Measurements from ENCODE around the gene CNRIP1.
A peak's percentile ranks its signal among the peaks of the same experiment; 100 is the strongest.
"Not testable (repeated sequence)": the region's sequence is repeated elsewhere in the genome, so short reads cannot be mapped to it uniquely, and the experiment has no call there.

Gene CNRIP1

DNA sequence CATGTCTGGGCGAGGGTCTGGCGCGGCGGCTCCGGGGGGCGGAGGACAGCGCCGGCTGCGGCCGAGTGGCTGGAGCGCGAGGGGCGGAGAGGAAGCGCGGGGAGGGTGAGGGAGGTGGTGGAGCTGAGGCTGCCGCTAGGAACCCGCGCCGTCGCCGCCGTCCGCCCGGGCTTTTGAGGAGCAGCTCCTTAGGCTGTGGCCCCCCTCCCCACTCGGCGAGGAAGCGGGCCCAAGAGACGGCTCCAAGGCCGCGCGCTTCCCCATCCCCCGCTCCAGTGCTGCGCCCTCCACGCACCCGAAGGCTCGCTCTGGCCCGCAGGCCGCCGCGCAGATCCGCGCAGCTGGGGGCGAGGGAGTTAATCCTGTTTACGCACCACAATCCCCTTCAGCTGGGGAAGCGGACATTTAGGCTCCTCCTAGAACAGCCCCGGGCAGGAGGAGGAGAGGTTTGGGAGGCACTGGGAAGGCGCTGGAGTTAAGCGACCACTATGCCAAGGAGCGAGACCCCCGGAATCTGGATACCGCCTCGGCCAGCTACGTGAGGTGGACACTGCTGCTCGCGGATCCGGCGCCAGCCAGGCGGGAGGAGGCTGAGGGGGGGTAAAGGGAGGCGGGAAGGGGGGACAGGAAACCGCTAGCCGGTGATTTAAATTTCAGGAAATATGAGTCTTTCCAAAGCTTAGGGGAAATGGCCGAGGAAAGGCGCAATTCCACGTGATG lies at the start of gene CNRIP1:
TSS of gene CNRIP1 (minus strand) at position 552 of the 720 bp plus-strand sequence. CDS start at position 3, 549 bp downstream.
- peak; percentile 82 for DNase-seq

DNA sequence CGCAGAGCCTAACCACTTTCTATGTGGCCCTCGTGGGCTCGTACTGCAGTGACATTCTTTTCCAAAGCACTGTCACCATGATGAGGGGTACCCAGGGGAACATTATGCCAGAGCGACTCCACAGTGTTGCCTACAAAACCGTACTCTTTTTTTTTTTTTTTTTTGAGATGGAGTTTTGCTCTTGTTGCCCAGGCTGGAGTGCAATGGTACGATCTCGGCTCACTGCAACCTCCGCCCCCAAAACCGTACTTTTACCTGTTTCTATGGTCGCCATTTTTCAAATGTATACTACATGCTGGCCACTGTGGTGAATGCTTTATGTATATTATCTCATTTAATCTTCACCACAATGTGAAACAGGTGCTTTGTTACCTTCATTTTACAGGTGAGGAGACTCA lies 49.6 kb upstream of the CNRIP1 start:
- no peak for DNase-seq

DNA sequence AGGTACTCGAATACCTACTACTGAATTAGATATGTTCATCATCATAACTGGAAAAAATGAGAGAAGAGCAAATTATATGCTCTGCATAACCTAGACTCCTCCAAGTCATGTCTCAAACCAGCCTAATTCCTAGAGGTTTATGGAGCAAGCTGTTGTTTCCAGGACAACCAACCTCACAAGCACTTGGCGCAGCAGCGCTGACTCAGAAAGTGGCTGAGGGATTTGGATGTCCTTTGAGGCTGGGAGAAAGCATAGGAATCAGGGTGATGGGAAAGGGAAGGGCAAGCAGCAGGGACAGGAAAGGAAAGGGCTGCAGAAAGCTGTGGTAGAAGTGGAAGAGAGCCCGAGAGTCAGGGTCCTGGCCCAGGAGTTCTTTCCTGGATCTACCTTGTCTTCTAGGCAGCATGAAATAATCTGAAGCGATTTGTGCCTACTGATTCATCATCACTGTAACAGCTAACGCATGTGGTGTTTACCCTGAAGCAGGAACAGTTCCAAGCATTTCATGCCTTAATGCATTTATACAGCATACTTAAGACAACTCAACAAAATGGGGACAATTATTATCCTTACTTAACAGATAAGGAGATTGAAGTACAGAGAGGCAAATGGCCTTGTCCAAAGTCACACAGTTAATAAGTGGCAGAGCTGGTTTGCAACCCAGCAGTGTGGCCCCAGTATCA lies 49.0 kb upstream of the CNRIP1 start:
- DNase-seq = no peak

GRCh38 chr2:68367953-68368653 lies 48.4 kb upstream of the CNRIP1 start:
- DNase-seq = no peak

- no peak for DNase-seq
Observed at GRCh38 chr2:68366083-68366560, 46.4 kb upstream of the CNRIP1 start.

- DNase-seq = no peak
Observed at GRCh38 chr2:68365087-68365486, 45.3 kb upstream of the CNRIP1 start, which contains the start of gene PLEK. Gene PLEK, plus strand, starts transcription at chr2:68365282. Its CDS starts 70 bp downstream, at chr2:68365352.

DNA sequence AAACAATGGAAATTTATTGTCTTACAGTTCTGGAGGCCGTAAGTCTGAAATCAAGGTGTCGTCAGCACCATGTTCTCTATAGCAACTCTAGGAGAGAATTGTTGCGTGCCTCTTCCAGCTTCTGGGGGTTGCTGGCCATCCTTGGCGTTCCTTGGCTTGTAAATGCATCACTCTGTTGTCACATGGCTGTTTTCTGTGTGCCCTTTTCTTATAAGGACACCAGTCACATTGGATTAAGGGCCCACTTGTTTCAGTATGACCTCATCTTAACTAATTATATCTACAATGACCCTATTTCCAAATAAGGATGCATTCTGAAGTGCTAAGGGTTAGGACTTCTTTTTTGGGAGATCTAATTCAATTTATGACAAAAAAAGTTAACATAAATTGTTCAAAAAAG lies 44.0 kb upstream of the CNRIP1 start:
- no peak for DNase-seq

DNA sequence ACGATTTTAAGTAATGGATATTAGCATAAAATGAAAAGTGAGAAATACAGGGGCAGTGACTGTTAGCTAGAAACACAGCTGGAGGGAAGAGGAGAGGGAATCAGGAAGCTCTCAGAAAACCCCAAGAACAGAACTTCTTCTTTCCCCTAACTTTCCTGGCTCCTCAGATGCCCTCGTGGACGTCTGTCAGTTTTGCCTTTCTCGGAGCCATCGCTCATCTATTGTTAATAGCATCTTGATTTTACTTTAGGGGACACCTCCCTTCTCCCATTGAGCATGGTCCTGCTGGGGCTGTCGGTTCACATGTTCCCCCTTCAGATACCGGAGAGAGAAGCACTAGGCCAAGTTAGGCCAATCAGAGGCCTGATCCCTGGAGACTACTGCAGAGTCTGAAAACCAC lies 43.0 kb upstream of the CNRIP1 start:
- DNase-seq = no peak

DNA sequence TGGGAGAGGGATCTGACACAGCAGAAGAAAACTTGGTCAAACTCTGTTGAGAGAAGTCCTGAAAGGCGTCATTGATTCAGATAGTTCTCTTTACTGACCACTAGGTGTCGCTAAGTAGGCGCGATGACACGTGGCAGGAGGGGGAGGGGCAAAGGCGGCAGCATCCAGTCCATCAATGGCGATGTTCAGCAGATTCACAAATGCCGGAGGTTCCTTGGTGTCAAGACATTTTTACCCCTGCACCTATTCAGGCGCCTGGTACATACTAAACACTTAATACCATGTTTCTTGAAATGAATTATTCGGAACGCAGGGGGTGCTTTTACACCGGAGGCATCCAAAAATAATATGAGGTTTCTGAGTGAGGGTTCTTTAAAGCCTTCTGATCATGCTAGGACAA lies 42.3 kb upstream of the CNRIP1 start:
- DNase-seq = peak; percentile 87

DNA sequence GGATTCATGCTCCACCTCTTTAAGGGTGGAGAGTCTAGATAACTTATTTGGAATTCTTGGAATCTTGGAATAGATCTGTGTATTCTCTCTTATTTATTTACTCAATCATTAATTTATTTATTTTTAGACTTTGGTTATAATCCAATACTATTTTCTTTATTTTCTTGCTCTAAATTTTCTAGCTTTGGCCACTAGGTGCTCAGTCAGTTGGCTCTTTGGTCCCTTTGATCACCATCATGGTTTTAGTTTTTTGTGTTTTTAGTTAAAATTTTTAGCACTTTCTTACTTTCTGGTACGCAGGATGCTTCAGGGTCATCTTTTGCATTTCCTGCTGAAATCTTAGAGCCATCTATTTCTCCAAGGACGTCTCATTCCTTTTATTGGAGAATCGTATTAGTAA lies 40.1 kb upstream of the CNRIP1 start:
- DNase-seq = no peak

GRCh38 chr2:68357605-68358337 lies 38.0 kb upstream of the CNRIP1 start:
- peak; percentile 78 for DNase-seq

DNA sequence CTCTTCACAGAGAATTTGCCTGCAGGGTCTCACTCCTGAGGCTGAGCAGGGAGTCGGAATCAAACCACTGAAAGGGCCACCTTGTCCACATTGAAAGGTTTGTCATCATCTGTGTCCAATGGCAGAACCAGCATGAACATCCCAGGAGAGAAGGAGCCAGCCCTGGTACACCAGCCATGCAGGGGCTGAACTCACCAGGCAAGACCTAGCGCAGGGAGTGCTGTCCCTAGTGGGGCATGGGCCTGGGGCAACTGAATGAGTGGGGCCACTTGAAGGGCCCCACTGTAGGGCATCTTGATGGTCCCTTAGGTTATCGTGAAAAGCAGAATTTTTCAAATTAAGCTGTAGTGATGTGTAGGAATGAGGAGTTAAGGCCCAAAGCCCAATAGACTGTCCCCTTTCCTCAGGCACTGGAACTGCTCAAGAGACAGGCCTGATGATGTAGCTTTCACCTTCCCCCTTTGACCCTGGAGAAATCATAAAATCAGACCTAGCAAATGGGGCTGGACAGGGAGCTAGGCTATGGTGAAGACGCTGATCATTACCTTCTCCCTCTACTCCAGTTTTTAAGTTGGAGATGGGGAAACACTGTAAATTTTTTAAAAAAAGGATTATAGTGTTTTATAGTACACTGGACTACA lies 37.0 kb upstream of the CNRIP1 start:
- no peak for DNase-seq

GRCh38 chr2:68352651-68353391 lies 33.1 kb upstream of the CNRIP1 start:
- DNase-seq = no peak

DNA sequence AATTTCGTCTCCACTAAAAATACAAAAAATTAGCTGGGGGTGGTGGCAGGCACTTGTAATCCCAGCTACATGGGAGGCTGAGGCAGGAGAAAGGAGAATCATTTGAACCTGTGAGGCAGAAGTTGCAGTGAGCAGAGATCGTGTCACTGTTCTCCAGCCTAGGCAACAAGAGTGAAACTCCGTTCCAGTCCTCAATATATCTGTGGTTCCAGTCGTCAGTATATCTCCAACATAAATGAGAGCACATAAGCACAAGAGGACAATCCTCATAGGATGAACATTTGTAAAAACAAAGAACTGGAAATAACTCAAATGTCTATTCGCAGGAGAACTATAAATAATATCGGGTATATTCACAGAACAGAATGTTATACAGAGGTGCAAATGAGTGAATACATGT lies 32.2 kb upstream of the CNRIP1 start:
- DNase-seq = no peak

DNA sequence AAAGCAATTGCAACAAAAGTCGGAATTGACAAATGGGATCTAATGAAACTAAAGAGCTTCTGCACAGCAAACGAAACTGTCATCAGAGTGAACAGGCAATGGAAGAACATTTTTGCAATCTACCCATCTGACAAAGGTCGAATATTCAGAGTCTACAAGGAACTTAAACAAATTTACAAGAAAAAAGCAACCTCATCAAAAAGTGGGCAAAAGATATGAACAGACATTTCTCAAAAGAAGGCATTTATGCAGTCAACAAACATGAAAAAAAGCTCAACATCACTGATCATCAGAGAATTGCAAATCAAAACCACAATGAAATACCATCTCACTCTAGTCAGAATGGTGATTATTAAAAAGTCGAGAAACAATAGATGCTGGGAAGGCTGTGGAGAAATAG lies 29.3 kb upstream of the CNRIP1 start:
- not testable (repeated sequence) for DNase-seq

GRCh38 chr2:68345129-68345875 lies 25.6 kb upstream of the CNRIP1 start:
- peak; percentile 28 for DNase-seq

DNA sequence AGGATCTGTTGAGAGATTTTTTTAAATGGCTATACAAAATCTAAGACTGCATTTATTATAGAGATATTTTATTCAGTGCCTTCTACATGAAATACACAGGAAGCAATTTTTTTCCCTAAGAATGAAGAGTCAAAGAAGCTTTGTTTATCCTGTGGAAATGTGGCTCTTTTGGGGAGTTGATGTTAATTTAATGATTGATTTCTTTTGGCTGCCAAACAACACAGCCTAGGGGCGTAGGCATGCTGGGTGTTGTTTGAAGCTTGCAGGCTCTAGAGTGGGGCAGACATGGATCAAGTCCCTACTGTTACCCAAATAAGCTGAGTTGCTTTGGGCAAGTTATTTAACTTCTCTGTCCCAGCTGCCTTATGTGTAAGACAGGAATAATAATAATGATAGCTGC lies 24.3 kb upstream of the CNRIP1 start:
- DNase-seq = no peak

GRCh38 chr2:68342470-68342869 lies 22.7 kb upstream of the CNRIP1 start:
- DNase-seq = no peak

- no peak for DNase-seq
Observed at GRCh38 chr2:68341583-68341982, 21.8 kb upstream of the CNRIP1 start.

DNA sequence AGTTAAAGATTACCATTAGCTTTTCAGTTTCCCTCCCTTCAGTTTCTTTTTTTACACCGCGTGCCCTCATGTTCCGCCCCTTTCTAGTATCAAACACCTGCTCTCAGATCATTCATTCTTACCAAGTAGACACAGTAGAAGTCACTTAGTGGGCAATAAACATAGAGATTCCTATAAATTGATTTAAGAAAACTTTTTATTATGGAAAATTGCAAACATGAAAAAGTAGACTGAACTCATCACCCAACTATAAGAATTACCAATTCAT lies 21.2 kb upstream of the CNRIP1 start:
- no peak for DNase-seq

All from NCI-H146 (cell line).